GM21367 (cell line): ENCODE results near the gene CSH2.
"Not testable (repeated sequence)": the region's sequence is repeated elsewhere in the genome, so short reads cannot be mapped to it uniquely, and the experiment has no call there.

Source experiments
- ATAC-seq: cut with Tn5 transposase; IDR thresholded peaks from one replicate; pipeline ENCODE4 v1.9.1; 2021; ENCODE audit not compliant: unreplicated experiment

CSH2 gene

DNA sequence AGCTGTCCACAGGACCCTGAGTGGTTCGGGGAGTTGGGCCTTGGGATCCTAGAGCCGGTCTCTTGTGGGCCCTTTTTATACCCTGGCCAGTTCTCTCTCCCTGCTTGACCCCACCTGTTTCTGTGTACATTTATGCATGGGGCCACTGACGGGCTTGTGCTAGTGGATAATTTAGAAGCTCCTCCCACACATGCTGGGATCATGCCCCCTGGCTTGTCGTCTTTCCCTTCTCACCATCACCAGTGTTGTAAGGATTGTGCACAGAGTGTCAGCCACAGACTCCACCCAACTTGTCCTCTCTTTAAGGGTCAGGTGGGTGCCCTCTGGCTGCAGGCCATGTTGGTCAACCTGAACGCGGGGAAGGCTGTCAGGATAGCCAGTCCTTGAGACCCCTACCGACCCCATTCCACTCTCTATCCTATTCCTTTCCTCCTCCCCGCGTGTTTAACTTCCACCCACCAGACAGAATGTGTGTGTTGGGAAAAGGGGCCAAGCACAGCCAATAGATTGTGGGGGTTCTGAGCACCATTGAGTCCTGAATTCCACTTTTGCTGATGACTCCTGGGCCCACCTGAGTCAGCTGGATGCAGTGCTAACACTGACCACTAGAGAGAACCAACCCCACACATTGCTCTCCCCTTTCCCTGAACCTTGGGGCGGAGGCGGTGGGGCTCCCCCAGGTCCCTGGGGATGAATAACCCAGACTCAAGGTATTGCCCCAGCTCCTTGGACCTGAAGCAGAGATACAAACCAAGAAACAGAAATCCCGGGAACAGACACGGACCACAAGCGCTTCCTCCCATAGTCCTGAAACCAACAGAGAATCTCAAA, 23.3 kb upstream of the CSH2 start, which contains the start of gene CSH1:
Gene CSH1 (minus strand): TSS at position 51 of the 831 bp plus-strand sequence. CDS start 63 bp downstream, outside the sequence.
- not testable (repeated sequence) for ATAC-seq

DNA sequence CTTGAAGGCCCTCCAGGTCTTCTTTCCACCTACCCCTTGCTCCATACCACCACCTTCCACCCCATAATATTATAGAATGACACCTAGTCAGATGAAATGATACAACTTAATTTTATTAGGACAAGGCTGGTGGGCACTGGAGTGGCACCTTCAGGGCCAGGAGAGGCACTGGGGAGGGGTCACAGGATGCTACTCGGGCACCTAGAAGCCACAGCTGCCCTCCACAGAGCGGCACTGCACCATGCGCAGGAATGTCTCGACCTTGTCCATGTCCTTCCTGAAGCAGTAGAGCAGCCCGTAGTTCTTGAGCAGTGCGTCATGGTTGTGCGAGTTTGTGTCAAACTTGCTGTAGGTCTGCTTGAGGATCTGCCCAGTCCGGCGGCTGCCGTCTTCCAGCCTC, 21.3 kb upstream of the CSH2 start:
- ATAC-seq = not testable (repeated sequence)

DNA sequence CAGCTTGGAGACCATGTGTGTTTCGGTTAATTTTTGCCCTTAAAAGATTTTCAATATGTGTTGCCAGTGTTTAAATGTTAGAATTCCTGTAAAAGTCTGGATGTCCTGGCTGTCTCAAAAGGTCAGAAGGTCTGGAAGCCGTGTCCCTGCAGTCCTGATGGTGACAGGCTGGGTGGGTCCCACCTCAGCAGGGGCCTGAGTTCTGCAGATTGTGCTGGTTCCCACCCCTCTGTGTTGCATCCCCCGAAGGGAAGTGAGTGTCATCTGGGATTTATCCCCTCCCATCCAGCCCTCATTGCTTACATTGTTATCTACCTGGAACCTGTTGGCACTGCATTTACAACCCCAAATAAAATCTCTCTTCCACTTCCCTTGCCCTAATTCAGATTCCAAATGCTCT, 20.5 kb upstream of the CSH2 start:
- not testable (repeated sequence) for ATAC-seq

DNA sequence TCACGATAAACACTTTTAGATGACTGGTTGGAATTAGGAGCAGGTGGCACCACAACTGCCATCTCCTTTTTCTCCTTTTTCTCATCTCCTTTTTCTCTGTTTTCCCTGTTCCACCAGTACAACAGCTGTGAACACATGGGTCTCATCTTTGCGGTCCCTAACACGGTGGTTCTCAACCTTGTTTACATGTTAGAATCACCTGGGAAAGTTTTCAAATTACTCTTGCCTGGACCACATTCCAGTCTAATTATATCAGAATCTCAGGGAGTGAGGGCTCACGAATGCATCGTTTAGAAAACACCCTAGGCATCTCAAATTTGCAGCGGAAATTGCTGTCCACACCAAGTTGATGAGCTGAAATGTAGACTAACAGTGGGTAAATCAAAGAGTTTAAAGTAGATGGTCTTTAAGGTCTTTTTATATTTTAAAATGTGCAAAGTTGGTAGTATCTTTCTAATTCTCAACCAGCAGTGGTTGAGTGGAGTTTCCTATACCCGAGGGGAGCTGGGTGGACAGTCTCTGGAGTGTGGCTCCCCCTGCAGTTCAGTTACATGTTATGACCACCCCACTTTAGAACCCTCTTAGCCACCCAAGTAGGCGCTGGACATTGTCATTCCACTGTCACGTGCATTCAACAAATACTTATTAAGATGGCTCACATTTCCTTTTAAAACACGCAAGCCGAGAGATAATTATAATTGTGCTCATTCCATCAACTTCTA, 19.0 kb upstream of the CSH2 start:
- not testable (repeated sequence) for ATAC-seq

DNA sequence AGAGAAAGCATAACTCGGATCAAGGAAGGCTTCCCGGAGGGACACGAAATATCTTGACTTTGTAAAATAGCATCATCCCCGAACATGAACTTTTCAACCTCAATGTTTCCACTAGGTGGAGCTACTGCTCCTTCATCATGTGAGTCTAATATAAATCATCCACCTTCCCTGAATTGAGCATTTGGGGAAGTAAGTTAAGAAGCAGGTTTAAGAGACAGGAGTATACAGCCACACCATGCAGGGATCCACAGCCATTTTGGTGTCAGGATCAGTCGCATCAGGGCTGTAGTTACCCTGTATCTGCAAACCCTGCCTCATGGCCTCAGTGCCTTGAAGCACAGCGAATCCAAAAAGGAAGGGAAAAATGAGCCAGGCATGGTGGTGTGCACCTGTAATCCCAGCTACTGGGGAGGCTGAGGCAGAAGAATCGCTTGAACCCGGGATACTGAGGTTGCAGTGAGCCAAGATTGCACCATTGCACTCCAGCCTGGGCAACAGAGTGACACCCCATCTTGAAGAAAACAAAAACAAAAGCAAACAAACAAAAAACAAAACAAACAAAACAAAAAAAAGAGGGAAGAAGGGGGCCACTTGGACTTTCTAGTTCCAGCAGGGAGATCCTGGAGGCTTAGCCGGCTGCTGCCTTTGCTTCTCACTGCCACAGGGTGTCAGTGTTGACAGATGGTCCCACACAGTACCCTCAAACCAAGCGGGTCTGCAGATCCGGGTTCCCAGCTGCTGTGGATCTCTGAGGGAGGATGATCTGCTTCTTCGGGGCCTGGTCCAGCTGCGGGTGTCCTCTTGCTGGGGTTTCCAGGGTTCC, 15.8 kb upstream of the CSH2 start:
- ATAC-seq = not testable (repeated sequence)

DNA sequence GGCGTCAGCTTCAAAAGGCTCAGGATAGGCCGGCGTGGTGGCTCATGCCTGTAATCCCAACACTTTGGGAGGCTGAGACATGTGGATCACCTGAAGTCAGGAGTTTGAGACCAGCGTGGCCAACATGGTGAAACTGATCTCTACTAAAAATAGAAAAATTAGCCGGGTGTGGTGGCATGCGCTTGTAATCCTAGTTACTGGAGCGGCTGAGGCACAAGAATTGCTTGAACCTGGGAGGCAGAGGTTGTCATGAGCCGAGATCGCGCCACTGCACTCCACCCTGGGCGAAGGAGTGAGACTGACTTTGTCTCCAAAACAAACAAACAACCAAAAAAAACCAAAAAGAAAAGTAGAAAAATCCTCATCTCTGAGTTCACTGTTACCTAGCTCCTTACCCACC, 11.6 kb upstream of the CSH2 start:
- ATAC-seq = not testable (repeated sequence)

DNA sequence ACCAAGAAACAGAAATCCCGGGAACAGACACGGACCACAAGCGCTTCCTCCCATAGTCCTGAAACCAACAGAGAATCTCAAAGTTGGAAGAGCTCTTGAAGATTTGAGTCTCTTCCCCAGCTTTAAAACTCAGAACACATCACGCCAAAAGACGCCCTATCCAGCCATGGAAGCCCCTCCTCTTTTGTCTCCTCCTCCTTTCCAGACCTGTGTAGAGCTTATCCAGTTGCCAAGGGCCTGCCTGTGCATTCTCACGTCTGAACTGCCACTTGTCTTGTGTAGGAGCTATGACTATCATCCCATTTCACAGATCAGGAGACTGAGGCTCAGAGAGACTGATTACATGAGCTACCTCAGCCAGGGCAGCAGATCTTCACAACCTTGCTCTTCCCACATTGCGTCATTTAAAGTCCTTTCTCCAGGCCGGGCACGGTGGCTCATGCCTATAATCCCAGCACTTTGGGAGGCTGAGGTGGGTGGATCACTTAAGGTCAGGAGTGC, 9.2 kb upstream of the CSH2 start:
- ATAC-seq = not testable (repeated sequence)

DNA sequence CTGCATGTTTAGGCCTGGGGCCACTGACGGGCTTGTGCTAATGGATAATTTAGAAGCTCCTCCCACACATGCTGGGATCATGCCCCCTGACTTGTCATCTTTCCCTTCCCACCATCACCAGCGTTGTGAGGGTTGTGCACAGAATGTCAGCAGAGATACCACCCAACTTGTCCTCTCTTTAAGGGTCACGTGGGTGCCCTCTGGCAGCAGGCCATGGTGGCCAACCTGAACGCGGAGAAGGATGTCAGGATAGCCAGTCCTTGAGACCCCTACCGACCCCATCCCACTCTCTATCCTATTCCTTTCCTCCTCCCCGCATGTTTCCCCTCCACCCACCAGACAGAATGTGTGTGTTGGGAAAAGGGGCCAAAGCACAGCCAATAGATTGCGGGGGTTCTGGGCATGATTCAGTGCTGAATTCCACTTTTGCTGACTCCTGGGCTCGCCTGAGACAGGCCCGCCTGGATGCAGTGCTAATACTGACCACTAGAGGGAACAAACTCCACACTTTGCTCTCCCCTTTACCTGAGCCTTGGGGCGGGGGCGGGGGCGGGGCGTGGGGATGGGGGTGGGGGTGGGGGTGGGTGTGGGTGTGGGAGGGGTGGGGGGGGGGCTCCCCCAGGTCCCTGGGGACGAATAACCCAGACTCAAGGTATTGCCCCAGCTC, 8.6 kb upstream of the CSH2 start, which contains the start of gene GH2:
Gene GH2 (minus strand): TSS at position 10 of the 667 bp plus-strand sequence. CDS start 143 bp downstream, outside the sequence.
- no peak for ATAC-seq

DNA sequence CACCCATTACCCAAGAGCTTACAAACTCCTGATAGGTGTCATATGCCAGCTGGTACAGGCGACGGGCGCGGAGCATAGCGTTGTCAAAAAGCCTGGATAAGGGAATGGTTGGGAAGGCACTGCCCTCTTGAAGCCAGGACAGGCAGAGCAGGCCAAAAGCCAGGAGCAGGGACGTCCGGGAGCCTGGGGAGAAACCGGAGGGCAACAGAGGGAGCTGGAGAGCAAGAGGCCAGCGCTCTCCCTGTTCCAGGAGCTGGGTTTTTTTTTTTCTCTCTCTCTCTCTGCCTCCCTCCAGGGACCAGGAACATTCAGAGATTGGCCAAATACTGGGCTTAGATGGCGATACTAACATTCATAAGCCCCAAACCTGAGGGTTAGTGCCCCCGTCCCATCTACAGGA, 7.9 kb upstream of the CSH2 start:
- ATAC-seq = not testable (repeated sequence)

DNA sequence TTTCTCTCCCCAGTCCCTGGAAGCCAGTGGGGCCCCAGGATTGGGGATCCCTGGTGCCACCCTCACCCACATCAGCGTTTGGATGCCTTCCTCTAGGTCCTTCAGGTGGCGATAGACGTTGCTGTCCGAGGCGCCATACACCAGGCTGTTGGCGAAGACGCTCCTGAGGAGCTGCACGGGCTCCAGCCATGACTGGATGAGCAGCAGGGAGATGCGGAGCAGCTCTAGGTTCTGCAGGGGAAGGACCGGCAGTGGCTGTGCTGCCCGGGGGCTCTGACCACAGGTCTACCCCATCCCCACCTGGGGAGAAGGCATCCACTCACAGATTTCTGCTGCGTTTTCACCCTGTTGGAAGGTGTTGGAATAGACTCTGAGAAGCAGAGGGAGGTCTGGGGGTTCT, 7.2 kb upstream of the CSH2 start:
- ATAC-seq = no peak

DNA sequence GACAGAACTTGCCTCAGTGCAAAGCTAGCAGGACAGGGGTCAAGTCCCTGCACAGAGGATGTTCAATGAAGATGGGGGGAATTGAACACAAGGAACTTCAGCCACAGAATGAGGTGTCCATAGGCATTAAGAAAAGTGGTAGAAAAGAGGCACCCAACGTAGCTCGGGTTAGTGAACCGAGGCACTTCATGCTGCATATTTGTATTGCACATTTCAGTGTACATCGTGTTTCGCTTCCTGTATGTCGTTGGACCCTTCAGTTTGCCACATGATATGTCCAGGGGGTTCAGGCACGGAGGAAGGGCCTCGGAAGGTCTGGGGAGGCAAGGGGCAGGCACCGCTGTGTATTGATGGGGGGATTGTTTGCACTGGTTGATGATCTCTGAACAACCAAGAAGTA, 4.9 kb upstream of the CSH2 start:
- ATAC-seq = not testable (repeated sequence)

DNA sequence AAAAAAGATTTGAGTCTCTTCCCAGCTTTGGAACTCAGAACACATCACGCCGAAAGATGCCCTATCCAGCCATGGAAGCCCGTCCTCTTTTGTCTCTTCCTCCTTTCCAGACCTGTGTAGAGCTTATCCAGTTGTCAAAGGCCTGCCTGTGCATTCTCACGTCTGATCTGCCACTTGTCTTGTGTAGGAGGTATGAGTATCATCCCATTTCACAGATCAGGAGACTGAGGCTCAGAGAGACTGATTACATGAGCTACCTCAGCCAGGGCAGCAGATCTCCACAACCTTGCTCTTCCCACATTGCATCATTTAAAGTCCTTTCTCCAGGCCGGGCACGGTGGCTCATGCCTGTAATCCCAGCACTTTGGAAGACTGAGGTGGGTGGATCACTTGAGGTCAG, 1.2 kb upstream of the CSH2 start:
- not testable (repeated sequence) for ATAC-seq

DNA sequence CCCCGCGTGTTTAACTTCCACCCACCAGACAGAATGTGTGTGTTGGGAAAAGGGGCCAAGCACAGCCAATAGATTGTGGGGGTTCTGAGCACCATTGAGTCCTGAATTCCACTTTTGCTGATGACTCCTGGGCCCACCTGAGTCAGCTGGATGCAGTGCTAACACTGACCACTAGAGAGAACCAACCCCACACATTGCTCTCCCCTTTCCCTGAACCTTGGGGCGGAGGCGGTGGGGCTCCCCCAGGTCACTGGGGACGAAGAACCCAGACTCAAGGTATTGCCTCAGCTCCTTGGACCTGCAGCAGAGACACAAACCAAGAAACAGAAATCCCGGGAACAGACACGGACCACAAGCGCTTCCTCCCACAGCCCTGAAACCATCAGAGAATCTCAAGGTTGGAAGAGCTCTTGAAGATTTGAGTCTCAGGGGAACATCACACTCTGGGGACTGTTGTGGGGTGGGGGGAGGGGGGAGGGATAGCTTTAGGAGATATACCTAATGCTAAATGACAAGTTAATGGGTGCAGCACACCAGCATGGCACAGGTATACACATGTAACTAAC, 667 bp upstream of the CSH2 start:
- not testable (repeated sequence) for ATAC-seq

DNA sequence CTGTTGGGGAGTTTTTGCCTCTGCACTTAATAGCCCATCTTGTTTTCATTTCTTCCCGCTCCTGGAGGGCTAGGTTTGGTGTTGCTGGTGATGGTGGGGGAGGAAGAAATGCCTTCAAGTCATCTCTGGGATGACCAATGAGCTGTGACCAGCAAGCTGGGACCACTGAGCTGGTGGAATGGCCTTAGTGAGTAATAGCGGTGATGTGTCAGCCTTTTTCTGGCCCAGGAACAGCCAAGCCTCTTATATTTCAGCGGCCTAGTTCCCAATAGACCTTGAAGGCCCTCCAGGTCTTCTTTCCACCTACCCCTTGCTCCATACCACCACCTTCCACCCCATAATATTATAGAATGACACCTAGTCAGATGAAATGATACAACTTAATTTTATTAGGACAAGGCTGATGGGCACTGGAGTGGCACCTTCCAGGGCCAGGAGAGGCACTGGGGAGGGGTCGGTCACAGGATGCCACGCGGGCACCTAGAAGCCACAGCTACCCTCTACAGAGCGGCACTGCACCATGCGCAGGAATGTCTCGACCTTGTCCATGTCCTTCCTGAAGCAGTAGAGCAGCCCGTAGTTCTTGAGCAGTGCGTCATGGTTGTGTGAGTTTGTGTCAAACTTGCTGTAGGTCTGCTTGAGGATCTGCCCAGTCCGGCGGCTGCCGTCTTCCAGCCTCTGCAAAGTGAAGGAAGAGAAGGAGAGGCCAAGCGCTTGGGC, 1.7 kb downstream of the CSH2 start:
- not testable (repeated sequence) for ATAC-seq

DNA sequence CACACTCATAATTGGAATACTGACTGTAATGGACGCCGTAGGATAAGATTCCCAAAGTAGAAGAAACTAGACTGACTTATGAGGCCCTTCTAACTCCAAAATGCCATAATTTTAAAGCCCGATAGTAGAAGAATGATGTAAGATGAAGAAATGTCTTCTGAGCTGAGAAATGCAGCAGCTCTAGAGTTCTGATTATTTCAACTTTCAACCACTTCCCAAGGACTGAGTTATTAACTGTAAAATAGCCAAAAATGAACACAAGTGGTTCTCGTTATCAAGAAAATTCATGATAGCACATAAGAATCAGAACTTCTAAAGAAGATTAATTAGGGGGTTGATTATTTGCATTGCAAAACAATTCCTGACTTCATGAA, 3.2 kb downstream of the CSH2 start:
- not testable (repeated sequence) for ATAC-seq

DNA sequence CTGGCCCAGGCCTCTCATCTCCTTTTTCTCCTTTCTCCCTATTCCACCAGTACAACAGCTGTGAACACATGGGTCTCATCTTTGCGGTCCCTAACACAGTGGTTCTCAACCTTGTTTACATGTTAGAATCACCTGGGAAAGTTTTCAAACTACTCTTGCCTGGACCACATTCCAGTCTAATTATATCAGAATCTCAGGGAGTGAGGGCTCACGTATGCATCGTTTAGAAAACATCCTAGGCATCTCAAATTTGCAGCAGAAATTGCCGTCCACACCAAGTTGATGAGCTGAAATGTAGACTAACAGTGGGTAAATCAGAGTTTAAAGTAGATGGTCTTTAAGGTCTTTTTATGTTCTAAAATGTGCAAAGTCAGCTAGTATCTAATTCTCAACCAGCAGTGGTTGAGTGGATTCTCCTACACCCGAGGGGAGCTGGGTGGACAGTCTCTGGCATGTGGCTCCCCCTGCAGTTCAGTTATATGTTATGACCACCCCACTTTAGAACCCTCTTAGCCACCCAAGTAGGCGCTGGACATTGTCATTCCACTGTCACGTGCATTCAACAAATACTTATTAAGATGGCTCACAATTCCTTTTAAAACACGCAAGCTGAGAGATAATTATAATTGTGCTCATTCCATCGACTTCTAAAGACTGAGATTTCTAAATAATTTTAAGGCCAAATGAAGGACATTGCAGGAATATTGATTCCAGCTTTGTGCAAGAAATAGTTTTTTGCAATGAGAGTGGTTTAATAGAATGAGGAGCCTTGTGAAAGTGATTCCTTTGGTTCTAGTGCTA, 3.8 kb downstream of the CSH2 start:
- ATAC-seq = not testable (repeated sequence)

DNA sequence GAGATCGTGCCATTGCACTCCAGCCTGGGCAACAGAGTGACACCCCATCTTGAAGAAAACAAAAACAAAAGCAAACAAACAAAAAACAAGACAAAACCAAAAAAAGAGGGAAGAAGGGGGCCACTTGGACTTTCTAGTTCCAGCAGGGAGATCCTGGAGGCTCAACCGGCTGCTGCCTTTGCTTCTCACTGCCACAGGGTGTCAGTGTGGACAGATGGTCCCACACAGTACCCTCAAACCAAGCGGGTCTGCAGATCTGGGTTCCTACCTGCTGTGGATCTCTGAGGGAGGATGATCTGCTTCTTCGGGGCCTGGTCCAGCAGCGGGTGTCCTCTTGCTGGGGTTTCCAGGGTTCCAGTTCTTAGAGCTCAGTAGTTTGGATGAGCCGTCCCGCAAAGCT, 6.9 kb downstream of the CSH2 start:
- not testable (repeated sequence) for ATAC-seq

DNA sequence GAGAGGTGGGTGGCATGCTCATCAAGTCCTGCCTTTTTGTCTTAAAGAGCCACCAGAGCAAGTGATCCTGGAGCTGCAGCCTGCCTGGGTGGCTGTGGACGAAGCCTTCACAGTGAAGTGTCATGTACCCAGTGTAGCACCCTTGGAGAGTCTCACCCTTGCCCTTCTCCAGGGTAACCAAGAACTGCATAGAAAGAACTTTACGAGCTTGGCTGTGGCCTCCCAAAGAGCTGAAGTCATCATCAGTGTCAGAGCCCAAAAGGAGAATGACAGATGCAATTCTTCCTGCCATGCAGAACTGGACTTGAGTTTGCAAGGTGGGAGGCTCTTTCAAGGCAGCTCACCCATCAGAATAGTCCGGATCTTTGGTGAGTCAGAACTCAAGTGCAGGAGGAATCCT, 14.2 kb downstream of the CSH2 start:
- no peak for ATAC-seq

DNA sequence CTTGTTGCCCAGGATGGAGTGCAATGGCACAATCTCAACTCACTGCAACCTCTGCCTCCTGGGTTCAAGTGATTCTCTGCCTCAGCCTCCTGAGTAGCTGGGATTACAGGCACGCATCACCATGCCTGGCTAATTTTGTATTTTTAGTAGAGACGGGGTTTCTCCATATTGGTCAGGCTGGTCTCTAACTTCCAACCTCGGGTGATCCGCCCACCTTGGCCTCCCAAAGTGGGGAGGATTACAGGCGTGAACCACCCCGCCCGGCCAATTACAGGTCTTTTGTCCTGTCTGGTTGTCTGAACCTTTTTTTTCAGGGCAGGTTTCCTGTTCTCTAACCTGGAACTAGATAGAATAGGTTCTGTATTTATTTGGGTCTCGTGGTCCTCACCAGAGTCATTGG, 17.1 kb downstream of the CSH2 start:
- ATAC-seq = not testable (repeated sequence)
